NCI-H187 treated with DMSO at 0.1 percent for 48 hours (cell line): ENCODE results near the gene SENP3.
"Not testable (repeated sequence)": the region's sequence is repeated elsewhere in the genome, so short reads cannot be mapped to it uniquely, and the experiment has no call there.

Source experiments
- DNase-seq: peaks from one replicate; lab custom pipeline; 2025; lab: John Stamatoyannopoulos, UW

Gene SENP3

DNA sequence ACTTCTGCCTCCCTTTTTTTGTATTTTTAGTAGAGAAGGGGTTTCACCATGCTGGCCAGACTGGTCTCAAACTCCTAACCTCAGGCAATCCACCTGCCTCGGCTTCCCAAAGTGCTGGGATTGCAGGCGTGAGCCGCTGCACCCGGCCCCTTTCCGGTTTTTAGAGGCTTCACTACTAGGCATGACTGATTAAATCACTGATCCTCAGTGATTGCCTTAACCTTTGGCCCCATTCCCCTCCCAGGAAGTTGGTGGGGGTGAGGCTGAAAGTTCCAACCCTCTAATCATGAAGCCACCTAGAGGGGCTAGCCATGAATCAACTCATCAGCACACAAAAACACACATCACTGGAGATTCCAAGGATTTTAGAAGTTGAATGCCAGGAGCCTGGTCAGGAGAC, 35.8 kb downstream of the SENP3 start:
- DNase-seq = not testable (repeated sequence)

DNA sequence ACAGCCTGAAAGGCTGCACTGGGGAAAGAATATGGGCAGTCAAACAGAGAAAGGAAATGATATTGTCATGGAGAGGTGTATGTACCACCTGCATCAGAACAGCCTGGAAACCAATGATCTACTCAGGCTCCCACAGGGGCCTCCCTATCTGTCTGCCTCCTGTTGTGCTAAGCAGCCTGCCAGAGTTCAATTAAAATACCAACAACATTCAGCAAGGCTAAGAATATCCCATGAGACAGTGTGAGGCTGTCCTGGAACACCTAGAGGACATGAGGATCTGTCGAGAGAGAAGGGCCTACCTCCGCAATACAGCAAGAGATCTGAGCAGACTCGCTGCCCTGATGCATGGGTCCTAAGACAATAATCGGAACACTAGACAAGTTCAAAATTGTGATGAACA, 44.6 kb downstream of the SENP3 start:
- DNase-seq = no peak

DNA sequence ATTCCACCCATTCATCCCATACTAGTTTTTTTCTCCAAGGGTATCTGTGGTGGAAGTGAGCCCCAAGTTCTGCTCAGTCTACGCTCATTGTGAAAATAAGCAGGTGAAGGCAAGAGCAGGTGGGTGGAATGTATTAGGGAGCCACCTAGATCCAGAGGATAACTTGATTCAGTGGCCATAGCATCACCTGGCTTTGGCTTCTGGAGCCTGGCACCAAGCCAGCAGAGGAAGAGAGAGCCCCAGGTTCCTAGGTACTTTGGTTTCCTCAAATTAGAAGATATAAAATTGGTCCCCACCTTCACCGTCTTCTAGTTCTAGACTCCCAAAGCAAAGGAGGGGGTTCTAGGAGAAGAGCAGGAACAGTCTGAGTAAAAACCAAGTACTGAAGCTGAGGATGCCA, 48.9 kb downstream of the SENP3 start:
- no peak for DNase-seq

DNA sequence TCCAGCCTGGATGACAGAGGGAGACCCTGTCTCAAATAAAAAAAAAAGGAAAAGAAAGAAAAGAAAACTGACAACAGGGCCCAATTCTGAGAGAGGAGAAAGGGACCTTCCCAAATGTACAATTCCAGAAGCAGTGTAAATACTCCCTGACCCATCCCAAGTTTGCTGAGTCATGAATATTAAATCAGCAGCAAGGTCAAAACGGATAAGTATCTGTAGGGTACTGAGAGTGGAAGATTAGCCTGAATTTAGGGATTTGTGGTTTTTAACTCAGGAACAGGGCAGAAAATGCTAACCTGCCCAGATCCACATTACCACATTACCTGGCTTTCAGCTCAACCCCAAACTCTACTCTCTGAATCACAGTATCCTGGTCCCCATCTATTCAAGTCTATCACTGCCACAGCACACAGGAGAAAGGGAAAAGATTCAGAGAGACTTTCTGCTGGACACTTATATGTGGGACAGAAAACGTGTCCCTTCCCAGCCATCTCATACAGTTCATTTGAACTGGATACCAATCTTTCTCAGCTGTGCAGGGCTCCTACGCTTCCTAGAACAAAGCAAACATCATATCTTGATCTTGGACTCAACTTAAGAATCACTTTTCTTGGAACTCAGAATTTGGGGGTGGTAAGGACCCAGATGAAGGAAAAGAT, 50.0 kb downstream of the SENP3 start:
- DNase-seq = no peak

DNA sequence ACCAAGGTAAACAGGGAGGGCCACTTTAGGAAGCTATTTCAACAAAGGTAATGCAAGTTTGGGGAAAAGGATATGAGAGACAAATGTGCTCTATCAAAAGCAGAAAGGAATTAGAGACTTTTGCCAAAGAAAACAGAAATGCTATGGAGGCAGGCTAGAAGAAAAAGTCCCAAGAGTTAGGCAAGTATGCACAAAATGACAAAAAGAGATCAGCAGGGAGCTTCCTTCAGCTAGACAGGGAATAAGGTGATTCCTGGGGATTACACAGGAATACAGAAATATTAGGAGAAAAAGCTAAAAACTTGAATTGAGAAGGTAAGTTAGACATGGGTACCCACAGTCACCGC, 50.5 kb downstream of the SENP3 start:
- no peak for DNase-seq

DNA sequence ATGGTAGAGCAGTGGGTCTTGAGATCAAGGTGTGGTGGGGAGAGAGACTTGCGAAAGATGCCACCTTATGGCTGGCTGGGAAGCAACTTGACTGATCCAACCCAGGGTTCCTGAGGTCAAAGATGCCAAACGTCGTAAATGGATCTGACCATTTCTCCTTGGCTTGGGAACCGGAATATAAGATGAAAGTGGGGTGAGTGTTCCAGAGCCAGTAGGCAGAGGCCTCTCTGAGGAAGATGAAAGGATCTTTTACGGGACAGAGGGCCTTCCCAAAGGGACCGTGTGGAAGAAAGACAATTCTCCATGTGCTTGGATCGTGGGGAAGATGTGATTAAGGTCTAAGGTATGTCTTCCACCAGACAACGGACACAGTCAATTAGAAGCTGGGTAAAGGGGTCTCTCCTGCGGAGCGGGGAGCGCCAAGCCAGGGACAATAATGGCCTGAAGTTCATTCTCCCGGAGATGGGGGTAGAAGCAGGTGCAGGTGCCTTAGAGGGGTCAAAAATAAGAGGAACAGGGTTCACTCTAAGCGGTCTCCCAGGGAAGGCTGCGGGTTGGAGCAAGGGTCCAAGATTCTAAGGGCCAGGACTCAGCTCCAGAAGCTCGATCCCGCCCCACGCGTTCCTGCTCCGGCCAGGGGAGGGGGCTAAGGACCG, 52.2 kb downstream of the SENP3 start:
- DNase-seq = no peak

DNA sequence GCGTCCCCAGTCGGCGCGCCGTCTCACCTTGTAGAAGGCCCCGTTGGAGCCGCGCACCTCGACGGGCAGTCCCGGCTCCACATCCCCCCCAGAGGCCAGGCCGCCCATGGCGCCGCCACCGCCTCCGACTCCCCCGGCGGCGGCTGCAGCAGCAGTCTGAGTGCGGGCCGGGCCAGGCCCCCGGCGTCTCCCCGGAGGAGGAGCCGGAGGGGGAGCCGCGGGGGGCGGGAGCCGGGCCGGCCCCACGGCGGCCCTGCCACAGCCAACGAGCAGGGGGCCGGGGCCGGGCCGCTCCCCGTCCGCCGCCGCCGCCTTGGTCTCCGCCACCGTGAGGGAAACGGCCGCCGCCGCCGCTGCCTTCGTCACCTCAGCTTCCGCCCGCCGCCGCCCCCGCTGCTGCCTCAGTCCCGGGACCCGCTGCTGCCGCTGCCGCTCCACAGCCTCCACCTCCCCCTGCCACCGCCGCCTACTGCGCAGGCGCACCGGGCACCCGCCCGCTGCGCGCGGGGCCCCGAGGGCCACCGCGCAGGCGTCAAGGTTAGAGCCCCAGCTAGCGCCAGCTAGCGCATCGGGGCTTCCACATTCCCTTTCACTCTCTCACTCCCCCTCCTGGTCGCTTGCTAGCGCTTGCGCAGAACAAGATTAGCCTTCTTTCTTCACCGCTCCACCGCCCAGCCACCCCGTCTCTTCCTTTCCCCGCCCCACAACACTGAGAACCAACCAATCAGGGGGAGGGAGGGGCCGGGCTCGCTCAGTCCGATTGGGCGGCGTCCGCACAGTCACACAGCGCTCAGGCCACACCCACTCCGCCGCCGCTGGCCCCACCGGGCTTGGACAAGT, 52.9 kb downstream of the SENP3 start, which contains the start of gene FXR2:
Gene FXR2, minus strand, starts transcription at position 473 of the 840 bp plus-strand sequence. Its CDS starts 365 bp downstream, at position 108.
- peak; percentile 89 for DNase-seq

DNA sequence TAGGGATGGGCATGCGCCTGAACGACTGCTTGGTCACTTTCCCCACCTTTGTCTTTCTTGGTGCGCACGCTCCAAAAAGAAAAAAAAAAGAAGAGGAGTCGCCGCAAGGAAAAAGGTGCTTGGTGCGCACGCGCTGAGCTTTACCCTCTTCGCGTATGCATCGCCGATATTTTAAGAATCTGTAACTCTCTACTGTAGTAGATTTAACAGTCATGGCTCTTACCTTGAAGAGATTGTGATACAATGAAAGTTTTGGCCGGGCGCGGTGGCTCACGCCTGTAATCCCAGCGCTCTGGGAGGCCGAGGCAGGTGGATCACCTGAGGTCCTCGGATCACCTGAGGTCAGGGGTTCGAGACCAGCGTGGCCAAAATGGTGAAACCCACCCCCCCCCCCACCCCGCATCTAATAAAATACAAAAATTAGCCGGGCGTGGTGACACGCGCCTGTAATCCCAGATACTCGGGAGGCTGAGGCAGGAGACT, 53.6 kb downstream of the SENP3 start:
- no peak for DNase-seq

DNA sequence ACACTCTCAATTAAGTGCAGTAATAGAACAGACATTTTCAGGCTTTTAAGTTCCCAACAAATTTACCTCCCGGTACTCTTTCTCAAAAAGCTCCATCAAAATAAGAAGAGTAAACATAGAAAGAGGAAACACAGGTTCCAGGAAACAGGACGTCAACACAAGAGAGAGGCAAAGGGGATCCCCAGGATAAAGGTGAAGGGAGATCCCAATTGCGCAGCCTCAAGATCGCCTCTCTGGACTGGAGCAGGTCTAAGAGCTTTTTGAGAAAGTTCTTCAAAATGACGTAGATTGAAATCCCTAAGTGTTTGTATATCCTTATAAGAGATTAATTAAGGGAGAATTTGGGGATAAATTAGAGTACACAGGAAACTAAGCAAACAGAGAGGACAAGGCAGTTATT, 56.9 kb downstream of the SENP3 start:
- DNase-seq = no peak

DNA sequence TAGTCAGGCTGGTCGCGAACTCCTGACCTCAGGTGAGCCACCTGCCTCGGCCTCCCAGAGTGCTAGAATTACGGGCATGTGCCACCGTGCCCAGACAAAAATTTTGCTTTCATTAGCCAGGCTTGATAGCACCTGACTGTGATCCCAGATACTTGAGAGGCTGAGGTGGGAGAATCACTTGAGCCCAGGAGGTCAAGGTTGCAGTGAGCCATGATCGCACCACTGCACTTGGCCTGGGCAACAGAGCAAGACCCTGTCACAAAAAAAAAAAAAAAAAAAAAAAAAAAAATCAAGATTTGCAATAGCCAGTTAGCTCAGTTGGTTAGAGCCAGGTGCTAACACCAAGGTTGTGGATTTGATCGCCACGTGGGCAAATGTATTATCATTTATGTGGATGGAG, 59.1 kb downstream of the SENP3 start:
- no peak for DNase-seq
